GM12878 (cell line): Measurements from ENCODE around the gene RASA4B.

Experiments
- BCL11A ChIP-seq: IDR thresholded peaks from 2 replicates; pipeline ENCODE4 v1.6.1; 2011; ENCODE audit warnings: low read depth, low read length
- CHD1 ChIP-seq: IDR thresholded peaks from 2 replicates; pipeline ENCODE4 v1.6.1; 2012; ENCODE audit warnings: low read depth, low read length, improper control_type of control experiment
- EZH2 ChIP-seq: IDR thresholded peaks from 2 replicates; pipeline ENCODE4 v1.6.1; 2012; ENCODE audit warnings: low read depth, mild to moderate bottlenecking, control low read depth, inconsistent platforms, low read length, borderline replicate concordance; ENCODE audit not compliant: control insufficient read depth
- FOXK2 ChIP-seq: fragments of 450-650 bp; IDR thresholded peaks from 2 replicates; pipeline ENCODE4 v1.6.1; 2017; ENCODE audit warnings: mild to moderate bottlenecking, moderate library complexity
- LARP7 ChIP-seq: fragments of 450-650 bp; IDR thresholded peaks from 2 replicates; pipeline ENCODE4 v1.6.1; 2017; ENCODE audit warnings: mild to moderate bottlenecking
- NRF1 ChIP-seq: conservative IDR thresholded peaks from 2 replicates; pipeline ENCODE4 v1.6.1; 2011; ENCODE audit warnings: mild to moderate bottlenecking, low read depth, low read length, improper control_type of control experiment
- TCF12 ChIP-seq: IDR thresholded peaks from 2 replicates; pipeline ENCODE4 v1.6.1; 2011; ENCODE audit warnings: low read depth, mild to moderate bottlenecking, low read length
- ZNF274 ChIP-seq: IDR thresholded peaks from one replicate; pipeline ENCODE4 v1.8.0; 2011; ENCODE audit not compliant: insufficient read length, insufficient read depth
- TF ChIP-seq, protein P1 (sequence below): IDR thresholded peaks from 2 replicates; pipeline ENCODE4 v1.6.1; 2012; ENCODE audit warnings: mild to moderate bottlenecking, low read depth, low read length
- TF ChIP-seq, protein P2 (sequence below), 3 experiments: IDR thresholded peaks in 2 of 3; conservative IDR thresholded peaks in 1 of 3; 2 replicates each; pipeline ENCODE4 v1.5.1; 2011; ENCODE audit warnings: low read depth in 3 of 3, low read length in 3 of 3, mild to moderate bottlenecking in 3 of 3, control low read depth in 2 of 3, moderate library complexity in 2 of 3, inconsistent platforms in 1 of 3, mixed read lengths in 1 of 3; ENCODE audit not compliant: control insufficient read depth in 2 of 3, insufficient read depth in 1 of 3; ENCODE audit errors: extremely low read depth in 1 of 3

DNA sequence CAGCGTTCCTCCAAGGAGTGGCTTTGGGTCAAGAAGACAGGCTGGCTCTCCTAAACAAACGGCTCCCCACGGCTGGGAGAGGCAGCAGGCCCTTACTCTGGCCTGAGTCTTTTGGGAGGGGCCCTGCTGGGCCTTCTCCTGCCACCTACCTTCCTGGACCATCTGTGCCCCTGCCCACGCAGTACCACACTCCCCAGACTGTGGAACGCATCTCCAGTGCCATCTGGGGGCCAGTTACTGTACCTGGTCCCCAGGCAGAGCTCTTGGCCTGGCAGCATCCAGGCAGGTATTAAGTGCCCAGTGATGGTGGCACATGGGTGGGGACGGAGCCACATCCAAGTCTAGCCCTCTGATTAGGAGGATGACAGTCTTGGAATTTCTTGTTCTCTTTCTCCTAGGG lies 67.3 kb downstream of the RASA4B start:
- TF ChIP-seq, protein P1, sequence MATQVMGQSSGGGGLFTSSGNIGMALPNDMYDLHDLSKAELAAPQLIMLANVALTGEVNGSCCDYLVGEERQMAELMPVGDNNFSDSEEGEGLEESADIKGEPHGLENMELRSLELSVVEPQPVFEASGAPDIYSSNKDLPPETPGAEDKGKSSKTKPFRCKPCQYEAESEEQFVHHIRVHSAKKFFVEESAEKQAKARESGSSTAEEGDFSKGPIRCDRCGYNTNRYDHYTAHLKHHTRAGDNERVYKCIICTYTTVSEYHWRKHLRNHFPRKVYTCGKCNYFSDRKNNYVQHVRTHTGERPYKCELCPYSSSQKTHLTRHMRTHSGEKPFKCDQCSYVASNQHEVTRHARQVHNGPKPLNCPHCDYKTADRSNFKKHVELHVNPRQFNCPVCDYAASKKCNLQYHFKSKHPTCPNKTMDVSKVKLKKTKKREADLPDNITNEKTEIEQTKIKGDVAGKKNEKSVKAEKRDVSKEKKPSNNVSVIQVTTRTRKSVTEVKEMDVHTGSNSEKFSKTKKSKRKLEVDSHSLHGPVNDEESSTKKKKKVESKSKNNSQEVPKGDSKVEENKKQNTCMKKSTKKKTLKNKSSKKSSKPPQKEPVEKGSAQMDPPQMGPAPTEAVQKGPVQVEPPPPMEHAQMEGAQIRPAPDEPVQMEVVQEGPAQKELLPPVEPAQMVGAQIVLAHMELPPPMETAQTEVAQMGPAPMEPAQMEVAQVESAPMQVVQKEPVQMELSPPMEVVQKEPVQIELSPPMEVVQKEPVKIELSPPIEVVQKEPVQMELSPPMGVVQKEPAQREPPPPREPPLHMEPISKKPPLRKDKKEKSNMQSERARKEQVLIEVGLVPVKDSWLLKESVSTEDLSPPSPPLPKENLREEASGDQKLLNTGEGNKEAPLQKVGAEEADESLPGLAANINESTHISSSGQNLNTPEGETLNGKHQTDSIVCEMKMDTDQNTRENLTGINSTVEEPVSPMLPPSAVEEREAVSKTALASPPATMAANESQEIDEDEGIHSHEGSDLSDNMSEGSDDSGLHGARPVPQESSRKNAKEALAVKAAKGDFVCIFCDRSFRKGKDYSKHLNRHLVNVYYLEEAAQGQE, result no peak
- TF ChIP-seq TCF12, result 0 out of 2 replicates have a peak, but pooled peaks have one; percentile 12
- TF ChIP-seq, protein P2, sequence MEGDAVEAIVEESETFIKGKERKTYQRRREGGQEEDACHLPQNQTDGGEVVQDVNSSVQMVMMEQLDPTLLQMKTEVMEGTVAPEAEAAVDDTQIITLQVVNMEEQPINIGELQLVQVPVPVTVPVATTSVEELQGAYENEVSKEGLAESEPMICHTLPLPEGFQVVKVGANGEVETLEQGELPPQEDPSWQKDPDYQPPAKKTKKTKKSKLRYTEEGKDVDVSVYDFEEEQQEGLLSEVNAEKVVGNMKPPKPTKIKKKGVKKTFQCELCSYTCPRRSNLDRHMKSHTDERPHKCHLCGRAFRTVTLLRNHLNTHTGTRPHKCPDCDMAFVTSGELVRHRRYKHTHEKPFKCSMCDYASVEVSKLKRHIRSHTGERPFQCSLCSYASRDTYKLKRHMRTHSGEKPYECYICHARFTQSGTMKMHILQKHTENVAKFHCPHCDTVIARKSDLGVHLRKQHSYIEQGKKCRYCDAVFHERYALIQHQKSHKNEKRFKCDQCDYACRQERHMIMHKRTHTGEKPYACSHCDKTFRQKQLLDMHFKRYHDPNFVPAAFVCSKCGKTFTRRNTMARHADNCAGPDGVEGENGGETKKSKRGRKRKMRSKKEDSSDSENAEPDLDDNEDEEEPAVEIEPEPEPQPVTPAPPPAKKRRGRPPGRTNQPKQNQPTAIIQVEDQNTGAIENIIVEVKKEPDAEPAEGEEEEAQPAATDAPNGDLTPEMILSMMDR (IDR thresholded peaks at IDR 0.05 in 2 of 3, conservative IDR thresholded peaks at IDR 0.05 in 1 of 3; ENCODE audit: control insufficient read depth in 2 of 3, extremely low read depth in 1 of 3, insufficient read depth in 1 of 3, low read depth in 3 of 3, low read length in 3 of 3), result peak; percentile 59 to 76 (median 66)
- no peak for TF ChIP-seq ZNF274
- no peak for TF ChIP-seq LARP7
- TF ChIP-seq BCL11A, result no peak
- no peak for TF ChIP-seq NRF1
- no peak for TF ChIP-seq CHD1
- no peak for TF ChIP-seq EZH2
- TF ChIP-seq FOXK2, result no peak
